B cell (primary cell): ENCODE data around the gene QKI.

ENCODE experiments used
- CTCF ChIP-seq: fragments of 200-600 bp; IDR thresholded peaks from one replicate; pipeline ENCODE4 v1.8.0; 2022; ENCODE audit warnings: antibody characterized with exemption, mild to moderate bottlenecking
- EZH2 ChIP-seq: IDR thresholded peaks from 2 replicates; pipeline ENCODE4 v1.6.1; 2012; ENCODE audit warnings: borderline replicate concordance, low read depth, mild to moderate bottlenecking, moderate library complexity, low read length; ENCODE audit not compliant: insufficient read depth, poor library complexity, severe bottlenecking

- TF ChIP-seq CTCF (no peak), EZH2 (no peak)
Observed at GRCh38 chr6:163592872-163593271, 178.4 kb downstream of the QKI start.
